ENCODE measurements around the gene CAST.

DNA sequence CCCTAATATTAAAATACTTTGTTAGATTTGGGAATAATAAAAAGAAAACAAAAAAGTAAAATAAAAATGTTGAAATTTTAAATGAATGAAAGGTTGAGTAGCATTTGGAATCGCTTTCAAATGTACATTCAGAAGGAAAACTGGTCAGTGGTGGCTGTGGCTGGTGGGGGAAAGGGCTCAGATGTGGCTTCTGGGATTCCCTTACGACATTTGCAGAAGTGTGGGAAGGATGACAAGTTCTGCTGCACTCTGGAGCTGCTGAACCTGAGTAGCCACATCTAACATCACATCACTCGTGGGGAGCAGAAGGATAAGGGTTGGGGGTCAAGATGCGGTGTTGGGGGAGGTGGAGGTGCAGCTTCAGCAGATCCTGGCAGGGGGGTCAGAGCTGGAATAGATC is 25.6 kb upstream of the CAST start:
- TF ChIP-seq, protein P1, sequence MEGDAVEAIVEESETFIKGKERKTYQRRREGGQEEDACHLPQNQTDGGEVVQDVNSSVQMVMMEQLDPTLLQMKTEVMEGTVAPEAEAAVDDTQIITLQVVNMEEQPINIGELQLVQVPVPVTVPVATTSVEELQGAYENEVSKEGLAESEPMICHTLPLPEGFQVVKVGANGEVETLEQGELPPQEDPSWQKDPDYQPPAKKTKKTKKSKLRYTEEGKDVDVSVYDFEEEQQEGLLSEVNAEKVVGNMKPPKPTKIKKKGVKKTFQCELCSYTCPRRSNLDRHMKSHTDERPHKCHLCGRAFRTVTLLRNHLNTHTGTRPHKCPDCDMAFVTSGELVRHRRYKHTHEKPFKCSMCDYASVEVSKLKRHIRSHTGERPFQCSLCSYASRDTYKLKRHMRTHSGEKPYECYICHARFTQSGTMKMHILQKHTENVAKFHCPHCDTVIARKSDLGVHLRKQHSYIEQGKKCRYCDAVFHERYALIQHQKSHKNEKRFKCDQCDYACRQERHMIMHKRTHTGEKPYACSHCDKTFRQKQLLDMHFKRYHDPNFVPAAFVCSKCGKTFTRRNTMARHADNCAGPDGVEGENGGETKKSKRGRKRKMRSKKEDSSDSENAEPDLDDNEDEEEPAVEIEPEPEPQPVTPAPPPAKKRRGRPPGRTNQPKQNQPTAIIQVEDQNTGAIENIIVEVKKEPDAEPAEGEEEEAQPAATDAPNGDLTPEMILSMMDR (IDR thresholded peaks at IDR 0.05; ENCODE audit: borderline replicate concordance, extremely low read depth, low read length, poor library complexity, severe bottlenecking): no peak
- no peak for TF ChIP-seq EZH2 (IDR thresholded peaks at IDR 0.05; ENCODE audit: borderline replicate concordance, low read depth, low read length, severe bottlenecking)

Measured in DND-41 (cell line).